ENCODE measurements around the gene KDM2A.

The KDM2A gene

DNA sequence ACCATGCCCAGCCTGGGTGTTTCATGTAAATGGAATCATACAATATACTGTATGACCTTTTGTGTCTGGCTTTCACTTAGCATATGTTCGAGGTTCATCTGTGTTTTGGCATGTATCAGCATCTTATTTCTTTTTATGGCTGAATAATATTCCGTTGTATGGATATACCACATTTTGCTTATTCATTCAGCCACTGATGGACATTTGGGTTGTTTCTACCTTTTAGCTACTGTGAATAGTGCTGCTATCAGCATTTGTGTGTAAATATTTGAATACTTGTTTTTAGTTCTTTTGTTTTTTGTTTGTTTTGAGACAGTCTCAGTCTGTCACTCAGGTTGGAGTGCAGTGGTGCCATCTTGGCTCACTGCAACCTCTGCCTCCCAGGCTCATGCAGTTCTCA lies 35.7 kb downstream of the KDM2A start:
- Mint-ChIP-seq H3K9me3 (no peaks in the 10 kb centered on the region), H3K36me3 (ENCODE audit: low read depth) (peaks cover 54% of the 10 kb centered on the region), H3K27ac (no peak overlapping the region), H3K4me1 (peaks cover 8% of the 10 kb centered on the region), H3K27me3 (ENCODE audit: low read depth, poor library complexity) (no peaks in the 10 kb centered on the region), H3K4me3 (no peak overlapping the region)
- TF ChIP-seq, protein P1, sequence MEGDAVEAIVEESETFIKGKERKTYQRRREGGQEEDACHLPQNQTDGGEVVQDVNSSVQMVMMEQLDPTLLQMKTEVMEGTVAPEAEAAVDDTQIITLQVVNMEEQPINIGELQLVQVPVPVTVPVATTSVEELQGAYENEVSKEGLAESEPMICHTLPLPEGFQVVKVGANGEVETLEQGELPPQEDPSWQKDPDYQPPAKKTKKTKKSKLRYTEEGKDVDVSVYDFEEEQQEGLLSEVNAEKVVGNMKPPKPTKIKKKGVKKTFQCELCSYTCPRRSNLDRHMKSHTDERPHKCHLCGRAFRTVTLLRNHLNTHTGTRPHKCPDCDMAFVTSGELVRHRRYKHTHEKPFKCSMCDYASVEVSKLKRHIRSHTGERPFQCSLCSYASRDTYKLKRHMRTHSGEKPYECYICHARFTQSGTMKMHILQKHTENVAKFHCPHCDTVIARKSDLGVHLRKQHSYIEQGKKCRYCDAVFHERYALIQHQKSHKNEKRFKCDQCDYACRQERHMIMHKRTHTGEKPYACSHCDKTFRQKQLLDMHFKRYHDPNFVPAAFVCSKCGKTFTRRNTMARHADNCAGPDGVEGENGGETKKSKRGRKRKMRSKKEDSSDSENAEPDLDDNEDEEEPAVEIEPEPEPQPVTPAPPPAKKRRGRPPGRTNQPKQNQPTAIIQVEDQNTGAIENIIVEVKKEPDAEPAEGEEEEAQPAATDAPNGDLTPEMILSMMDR (IDR thresholded peaks at IDR 0.05) = no peak
- DNase-seq = no peak

DNA sequence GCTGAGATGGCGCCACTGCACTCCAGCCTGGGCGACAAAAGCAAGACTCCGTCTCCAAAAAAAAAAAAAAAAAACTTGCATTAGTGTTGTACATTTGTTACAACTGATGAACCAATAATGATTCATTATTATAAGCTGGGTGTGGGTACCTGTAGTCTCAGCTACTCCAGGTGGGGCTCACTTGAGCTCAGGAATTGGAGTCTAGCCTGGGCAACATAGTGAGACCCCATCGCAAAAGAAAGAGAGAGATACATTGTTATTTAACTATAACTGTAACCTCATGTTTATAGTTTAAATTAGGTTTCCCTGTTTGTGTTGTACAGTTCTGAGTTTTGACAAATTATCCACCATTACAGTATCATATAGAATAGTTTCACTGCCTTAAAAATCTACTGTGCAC lies 38.6 kb downstream of the KDM2A start:
- Mint-ChIP-seq H3K27me3 (ENCODE audit: low read depth, poor library complexity) (no peaks in the 10 kb centered on the region), H3K27ac (no peak overlapping the region), H3K4me1 (peaks cover 14% of the 10 kb centered on the region), H3K4me3 (no peak overlapping the region), H3K36me3 (ENCODE audit: low read depth) (peaks cover 35% of the 10 kb centered on the region), H3K9me3 (no peaks in the 10 kb centered on the region)
- TF ChIP-seq, protein P1 (IDR thresholded peaks at IDR 0.05) = no peak
- DNase-seq = no peak

GRCh38 chr11:67158221-67158620 lies 39.2 kb downstream of the KDM2A start:
- H3K36me3 Mint-ChIP-seq (ENCODE audit: low read depth) = peaks cover 35% of the 10 kb centered on the region
- no peak overlapping the region for H3K27ac Mint-ChIP-seq
- TF ChIP-seq, protein P1 (IDR thresholded peaks at IDR 0.05) = no peak
- peaks cover 14% of the 10 kb centered on the region for H3K4me1 Mint-ChIP-seq
- H3K9me3 Mint-ChIP-seq = no peaks in the 10 kb centered on the region
- no peaks in the 10 kb centered on the region for H3K27me3 Mint-ChIP-seq (ENCODE audit: low read depth, poor library complexity)
- DNase-seq = no peak
- H3K4me3 Mint-ChIP-seq = no peak overlapping the region

DNA sequence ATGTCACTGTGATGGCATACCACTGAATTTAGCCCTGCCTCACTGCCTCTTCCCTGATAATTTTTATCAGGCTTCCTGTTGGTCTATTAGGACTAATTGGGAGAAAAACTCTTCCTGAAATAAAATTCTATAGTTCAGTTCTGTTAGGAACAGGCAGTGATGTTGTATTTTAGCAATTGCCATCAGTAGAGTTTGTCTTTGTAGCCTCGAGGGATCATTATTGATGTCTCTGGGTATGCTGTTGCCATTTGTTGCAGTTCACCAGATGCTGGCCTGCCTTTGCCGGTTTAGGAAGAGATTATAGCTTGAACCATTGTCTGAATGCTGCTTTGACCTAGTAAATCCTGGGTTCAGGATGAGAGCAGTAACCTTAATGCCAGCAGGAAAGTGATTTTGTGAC lies 41.0 kb downstream of the KDM2A start:
- Mint-ChIP-seq H3K27ac (peak overlapping the region; percentile 40), H3K27me3 (ENCODE audit: low read depth, poor library complexity) (no peaks in the 10 kb centered on the region)
- TF ChIP-seq, protein P1 (IDR thresholded peaks at IDR 0.05) = no peak

DNA sequence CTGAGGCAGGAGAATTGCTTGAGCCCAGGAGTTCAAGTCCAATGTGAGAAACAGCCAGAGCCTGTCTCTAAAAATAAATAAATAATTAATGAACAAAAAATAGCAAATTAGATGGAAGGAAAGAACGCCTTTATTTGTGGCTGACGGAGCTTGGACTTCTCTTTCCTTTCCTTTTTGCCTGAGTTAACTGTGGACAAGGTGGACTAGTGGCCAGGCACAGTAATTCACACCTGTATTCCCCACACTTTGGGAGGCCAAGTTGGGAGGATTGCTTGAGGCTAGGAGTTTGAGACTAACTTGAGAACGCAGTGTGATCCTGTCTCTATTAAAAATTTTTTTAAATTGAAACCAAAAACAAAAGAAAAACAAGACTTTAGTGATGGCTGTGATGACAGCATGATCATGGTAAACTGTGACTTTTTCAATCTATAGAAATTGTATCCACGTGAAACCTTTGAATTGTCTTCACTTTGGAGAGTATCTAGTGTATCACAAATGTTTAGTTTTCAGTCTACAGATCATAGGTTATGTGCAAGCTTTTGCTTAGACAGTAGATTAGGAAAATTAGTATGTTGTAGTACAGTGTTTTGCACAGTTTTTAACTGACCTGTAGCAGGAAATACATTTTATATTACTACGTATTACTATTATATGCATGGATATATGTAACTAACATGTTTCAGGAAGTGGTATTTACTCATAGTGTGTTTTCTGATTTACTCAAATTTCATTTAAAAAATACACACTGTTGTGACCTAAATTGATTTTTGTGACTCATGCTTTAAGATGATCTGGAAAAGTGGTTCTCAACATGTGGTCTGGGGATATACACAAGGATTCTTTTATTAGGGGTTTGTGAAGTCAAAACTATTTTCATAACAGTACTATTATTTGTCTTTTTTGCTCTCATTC lies 42.1 kb downstream of the KDM2A start:
- Mint-ChIP-seq H3K27ac (no peak overlapping the region), H3K4me3 (no peak overlapping the region), H3K36me3 (ENCODE audit: low read depth) (peaks cover 40% of the 10 kb centered on the region), H3K27me3 (ENCODE audit: low read depth, poor library complexity) (no peaks in the 10 kb centered on the region), H3K4me1 (peaks cover 26% of the 10 kb centered on the region), H3K9me3 (no peaks in the 10 kb centered on the region)
- no peak for DNase-seq
- TF ChIP-seq, protein P1 (IDR thresholded peaks at IDR 0.05) = no peak

More for the DNA sequence above, 41.0 kb downstream of the KDM2A start:
- Mint-ChIP-seq H3K36me3 (ENCODE audit: low read depth) (peaks cover 34% of the 10 kb centered on the region), H3K4me3 (no peak overlapping the region), H3K4me1 (peaks cover 19% of the 10 kb centered on the region), H3K9me3 (no peaks in the 10 kb centered on the region)
- DNase-seq = no peak

GRCh38 chr11:67163006-67163405 lies 43.9 kb downstream of the KDM2A start:
- Mint-ChIP-seq H3K36me3 (ENCODE audit: low read depth) (peaks cover 39% of the 10 kb centered on the region), H3K4me1 (peaks cover 26% of the 10 kb centered on the region), H3K27me3 (ENCODE audit: low read depth, poor library complexity) (no peaks in the 10 kb centered on the region), H3K27ac (no peak overlapping the region), H3K4me3 (no peak overlapping the region), H3K9me3 (no peaks in the 10 kb centered on the region)
- no peak for DNase-seq
- TF ChIP-seq, protein P1 (IDR thresholded peaks at IDR 0.05) = no peak
